A549 treated with AZD2906 at 1 μM for 4 hours (cell line): Measurements from ENCODE around the gene MS4A18. TPM values are rescaled to one million over a fixed set of nuclear protein-coding genes. Genes with fewer than 3 reads are reported as not detected.

Source experiments
- total RNA-seq: library from RNA; stranded (reverse); fragments of 200-300 nt; extraction: Qiagen RNA extraction; gene quantifications from 5 replicates; pipeline ENCODE4 v1.2.3, GENCODE V29; 2022

MS4A18 gene
- total RNA-seq = not detected in 5 replicates

GRCh38 chr11:60724420-60724819 is at the start of gene MS4A18:
MS4A18 (plus strand) TSS chr11:60724720.

DNA sequence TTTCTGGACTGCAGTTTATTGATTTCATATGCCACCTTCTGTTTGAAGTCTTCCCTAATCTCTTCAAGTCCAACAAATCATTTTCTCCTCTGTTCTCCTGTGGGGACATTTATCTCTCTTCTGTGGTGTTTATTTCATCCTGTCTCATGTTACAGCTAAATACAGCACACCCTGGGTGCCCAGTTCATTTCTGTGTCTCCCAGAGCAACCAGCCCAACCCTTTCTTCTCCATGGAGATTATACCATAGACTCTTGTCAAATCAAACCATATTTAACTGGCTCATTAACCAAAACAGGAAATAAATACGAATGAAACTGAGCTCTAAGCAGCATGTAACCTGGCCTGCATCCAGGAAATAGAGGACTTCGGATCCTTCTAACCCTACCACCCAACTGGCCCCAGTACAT is 25.2 kb upstream of the MS4A18 start, which contains the start of gene MS4A8:
Gene MS4A8, plus strand, starts transcription at position 329 of the 408 bp plus-strand sequence. CDS start 1,249 bp downstream, outside the sequence.

GRCh38 chr11:60756307-60757032 is 31.9 kb downstream of the MS4A18 start, which contains the start of gene MS4A15:
MS4A15 (plus strand) TSS chr11:60756867; CDS start chr11:60763734, 6,867 bp downstream.

GRCh38 chr11:60785136-60785535 is 60.6 kb downstream of the MS4A18 start, which contains the start of gene MS4A10:
MS4A10 (plus strand) TSS chr11:60785333; CDS start chr11:60790336, 5,003 bp downstream.

Other genes starting within 250 kb of the MS4A18 start
- gene MS4A12, start 231.9 kb upstream of the MS4A18 start, total RNA-seq = not detected in 5 replicates
- gene MS4A13, start 209.3 kb upstream of the MS4A18 start, total RNA-seq = not detected in 5 replicates
- gene MS4A8, start 25.1 kb upstream of the MS4A18 start, total RNA-seq = not detected in 5 replicates
- gene MS4A15, start 32.1 kb downstream of the MS4A18 start, total RNA-seq = 0.06 TPM in 1 of 5 replicates, not detected in the others
- gene MS4A10, start 60.6 kb downstream of the MS4A18 start, total RNA-seq = not detected in 5 replicates
- gene CCDC86, start 117.4 kb downstream of the MS4A18 start, total RNA-seq = 82.9 to 107 TPM (median 95.2 TPM) in 5 replicates
- 0.06 to 0.09 TPM (median 0.07 TPM) in 4 of 5 replicates, not detected in the other for gene PTGDR2, start 131.2 kb downstream of the MS4A18 start, total RNA-seq
- 0.09 to 0.69 TPM (median 0.13 TPM) in 5 replicates for gene ZP1, start 142.8 kb downstream of the MS4A18 start, total RNA-seq
- gene PRPF19, start 181.9 kb downstream of the MS4A18 start, total RNA-seq = 159 to 188 TPM (median 175 TPM) in 5 replicates
- gene TMEM109, start 189.4 kb downstream of the MS4A18 start, total RNA-seq = 107 to 136 TPM (median 130 TPM) in 5 replicates
- 91.8 to 138 TPM (median 121 TPM) in 5 replicates for gene TMEM132A, start 199.7 kb downstream of the MS4A18 start, total RNA-seq
- gene SLC15A3, start 227.5 kb downstream of the MS4A18 start, total RNA-seq = not detected in 5 replicates
- 0.04 to 0.16 TPM (median 0.09 TPM) in 5 replicates for gene CD6, start 247.0 kb downstream of the MS4A18 start, total RNA-seq